ENCODE results near the gene CRIP2.

The CRIP2 gene

GRCh38 chr14:105489542-105490266, 15.1 kb downstream of the CRIP2 start:
- DNase-seq: peak; percentile 84

GRCh38 chr14:105490267-105490571, 15.6 kb downstream of the CRIP2 start:
- DNase-seq: no peak

DNA sequence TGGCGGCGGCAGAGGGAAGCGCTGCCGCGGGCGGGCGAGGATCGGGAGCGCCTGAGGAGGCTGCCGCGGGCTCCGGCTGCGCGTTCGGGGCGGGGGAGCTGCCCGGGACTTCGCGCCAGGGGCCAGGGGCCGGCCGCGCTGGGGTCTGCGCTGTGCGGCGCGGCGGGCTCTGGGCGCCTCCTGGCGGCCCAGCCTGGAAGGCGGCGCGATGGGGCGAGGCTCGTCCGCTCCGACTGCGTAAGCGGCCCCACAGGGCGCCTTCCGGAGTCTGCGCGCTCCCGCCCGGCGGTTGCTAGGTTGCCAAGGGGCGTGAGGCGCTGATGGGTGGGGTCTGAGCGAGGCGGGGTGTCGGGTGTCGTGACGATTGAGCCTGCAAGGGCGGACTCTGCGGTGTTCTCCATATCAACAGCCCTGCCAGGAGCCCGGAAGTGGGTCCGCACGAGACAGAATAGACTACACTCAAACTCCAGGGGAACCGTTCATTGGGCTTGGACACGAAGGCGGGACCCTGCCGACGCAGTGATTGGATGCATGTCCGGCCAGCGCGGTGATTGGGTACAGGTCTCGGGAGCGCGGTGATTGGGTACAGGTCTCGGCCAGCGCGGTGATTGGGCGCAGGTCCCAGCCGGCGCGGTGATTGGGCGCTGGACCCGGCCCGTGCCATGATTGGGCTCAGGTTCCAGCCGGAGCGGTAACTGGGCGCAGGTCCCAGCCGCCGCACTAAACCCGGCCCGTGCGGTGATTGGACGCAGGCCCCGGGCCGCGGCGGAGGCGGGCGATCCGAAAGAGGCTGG, 16.1 kb downstream of the CRIP2 start, which contains the start of gene TEDC1:
TEDC1 (plus strand) TSS at position 675 of the 794 bp plus-strand sequence. CDS start 130 bp downstream, outside the sequence.
- DNase-seq: peak; percentile 97

- DNase-seq: peak; percentile 79
Measured at GRCh38 chr14:105491366-105491973, 16.8 kb downstream of the CRIP2 start.

GRCh38 chr14:105492031-105492970, 17.7 kb downstream of the CRIP2 start:
- peak; percentile 27 for DNase-seq

- DNase-seq: peak; percentile 16
Measured at GRCh38 chr14:105492971-105493871, 18.6 kb downstream of the CRIP2 start.

GRCh38 chr14:105493921-105494605, 19.4 kb downstream of the CRIP2 start:
- DNase-seq: peak; percentile 14

GRCh38 chr14:105494606-105494929, 19.9 kb downstream of the CRIP2 start:
- no peak for DNase-seq

DNA sequence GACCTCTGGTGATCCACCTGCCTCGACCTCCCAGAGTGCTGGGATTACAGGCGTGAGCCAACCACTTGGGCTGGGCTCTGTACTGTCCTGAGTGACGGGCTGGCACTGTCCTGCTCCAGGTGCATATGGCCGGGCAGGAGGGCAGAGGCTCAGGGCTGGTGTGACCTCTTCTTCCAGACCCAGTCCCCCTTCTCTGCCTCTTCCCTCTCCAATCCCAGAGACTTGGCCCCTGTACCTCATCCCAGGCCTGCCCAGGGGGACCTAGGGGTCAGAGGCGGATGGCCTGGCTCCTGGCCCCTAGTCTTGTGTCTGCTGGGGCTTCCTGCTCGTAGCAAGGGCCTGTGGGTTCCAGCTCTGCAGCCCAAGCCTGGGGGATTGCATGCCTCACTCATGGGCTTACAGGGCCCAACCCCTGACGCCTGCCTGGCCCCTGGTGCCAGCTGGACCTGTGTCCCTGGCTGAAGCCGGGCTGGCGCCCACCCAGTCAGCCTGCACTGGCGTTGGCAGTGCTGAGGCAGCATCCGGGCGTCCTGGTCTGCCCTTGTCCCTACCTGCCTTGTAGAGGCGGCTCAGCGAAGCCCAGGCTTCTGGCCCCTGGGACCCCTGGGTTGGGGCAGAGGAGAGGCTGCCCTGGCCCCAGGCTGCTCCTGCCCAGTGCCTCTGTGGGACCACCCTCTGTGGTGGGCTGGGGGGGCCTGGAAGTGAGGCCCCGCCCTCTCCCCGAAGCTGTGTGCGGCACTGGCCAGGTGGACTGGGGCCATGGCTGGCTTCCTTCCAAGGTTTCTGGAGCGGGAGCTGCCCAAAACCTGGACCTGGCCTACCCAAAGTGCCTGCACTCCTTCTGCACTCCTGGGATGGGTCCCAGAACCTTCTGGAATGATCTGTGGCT, 20.7 kb downstream of the CRIP2 start:
- no peak for DNase-seq

DNA sequence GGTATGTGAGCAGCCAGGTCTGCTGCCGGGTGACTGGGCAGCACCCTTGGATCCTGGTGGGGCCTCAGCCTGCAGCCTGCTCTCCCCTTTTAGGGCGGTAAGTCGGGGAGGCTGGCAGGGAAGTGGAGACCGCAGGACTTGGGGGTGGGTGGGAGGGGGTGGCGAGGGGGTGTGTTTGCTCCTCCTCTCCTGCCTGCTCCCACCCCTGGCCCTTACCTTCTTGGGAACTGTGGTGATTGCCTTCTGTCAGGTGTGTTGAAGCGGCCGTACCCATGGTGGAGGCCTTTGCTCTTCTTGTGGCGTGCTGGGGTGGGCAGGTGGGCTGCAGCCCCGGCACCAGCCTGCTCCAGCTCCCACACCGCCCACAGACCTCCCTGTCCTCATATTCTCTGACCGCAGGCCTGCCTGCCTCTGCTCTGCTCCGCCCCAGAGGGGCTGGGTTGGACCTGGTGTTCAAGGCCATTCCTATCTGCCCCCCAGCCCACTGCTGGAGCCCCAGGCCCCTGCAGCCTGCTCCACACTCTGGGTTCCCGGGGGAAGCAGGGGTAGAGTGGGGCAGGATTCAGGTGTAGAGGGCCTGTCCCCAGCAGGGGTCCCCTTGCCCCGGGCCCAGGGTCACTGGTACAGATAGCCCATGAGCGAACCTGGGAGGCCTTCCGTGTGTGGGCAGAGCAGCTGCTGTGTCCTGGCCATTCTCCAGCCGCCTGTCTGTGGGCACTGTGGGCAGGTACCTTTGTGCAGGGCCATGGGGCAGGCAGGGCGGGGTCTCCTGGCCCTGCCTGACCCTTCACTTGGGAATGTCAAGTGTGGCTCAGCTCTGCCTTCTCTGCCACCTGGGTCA, 21.6 kb downstream of the CRIP2 start:
- peak; percentile 15 for DNase-seq

- no peak for DNase-seq
Measured at GRCh38 chr14:105496831-105497591, 22.4 kb downstream of the CRIP2 start.

DNA sequence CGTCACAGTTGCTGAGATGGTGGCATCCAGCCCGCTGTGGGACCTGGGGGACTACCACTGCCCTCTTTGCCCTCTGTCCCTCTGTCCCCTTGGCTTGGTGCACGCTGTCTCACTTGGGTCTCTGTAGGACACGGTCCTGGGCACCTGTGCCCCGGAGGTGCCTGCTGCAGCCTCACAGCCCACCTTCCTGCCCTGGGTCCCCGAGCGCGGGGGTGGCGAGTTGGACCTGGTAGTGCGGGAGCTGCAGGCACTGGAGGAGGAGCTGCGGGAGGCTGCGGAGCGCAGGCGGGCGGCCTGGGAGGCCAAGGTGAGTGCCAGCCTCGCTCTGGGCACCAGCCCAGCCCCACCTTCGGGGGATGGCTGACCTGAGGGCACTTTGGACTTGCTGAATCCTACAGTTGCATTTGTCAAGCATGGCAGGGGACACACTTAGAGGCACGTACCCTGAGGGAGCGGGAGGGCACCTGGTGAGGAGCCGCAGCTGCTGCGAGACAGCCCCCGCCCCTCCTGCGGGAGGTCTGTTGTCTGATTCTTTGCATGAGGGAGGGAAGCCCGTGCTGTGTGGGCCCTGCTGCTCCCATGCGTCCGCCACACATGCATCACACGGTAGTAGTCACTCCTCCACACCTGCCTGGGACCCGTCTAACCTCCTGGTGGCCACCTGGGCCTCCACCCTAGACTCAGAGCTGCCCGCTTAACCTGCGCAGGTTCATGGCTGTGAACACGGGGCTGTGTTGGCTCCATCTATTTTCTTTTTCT, 23.2 kb downstream of the CRIP2 start:
- DNase-seq: no peak

DNA sequence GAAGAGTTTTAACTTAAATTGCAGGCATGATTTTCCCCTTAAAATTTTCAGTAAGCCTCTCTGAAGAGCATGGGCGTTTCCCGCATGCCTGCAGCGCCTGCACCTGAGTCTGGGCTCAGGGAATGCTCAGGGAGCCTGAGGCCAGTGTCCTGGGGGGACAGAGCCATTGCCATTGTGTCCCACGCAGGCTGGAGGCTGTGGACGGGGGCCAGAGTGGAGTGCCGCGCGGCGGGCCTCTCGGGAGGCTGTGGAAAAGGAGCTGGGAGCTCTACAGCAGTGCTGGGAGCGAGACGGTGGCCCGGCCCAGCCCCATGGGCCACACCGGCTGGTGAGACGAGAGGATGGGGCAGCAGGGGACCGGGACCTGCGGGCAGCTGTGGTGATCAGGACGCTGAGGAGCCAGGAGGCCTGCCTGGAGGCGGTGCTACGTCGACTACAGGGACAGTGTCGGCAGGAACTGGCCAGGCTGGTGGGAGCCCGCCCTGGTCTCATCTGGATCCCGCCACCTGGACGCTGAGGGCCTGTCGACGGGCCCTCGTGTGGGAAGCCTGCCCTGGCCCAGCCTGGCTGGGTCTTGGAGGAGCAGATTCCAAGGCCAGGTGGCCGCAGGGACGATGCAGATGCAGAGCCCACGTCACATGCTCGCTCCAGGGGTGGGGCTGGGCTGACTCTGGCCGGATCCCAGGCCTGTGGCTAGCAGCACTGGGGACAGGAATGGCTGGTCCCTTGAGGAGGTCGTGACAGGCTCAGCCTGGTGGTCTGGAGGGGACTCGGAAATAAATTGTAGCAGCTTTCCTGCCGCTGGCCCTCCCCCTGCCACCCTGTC, 24.0 kb downstream of the CRIP2 start:
- no peak for DNase-seq

- DNase-seq: no peak
Measured at GRCh38 chr14:105499256-105500035, 24.8 kb downstream of the CRIP2 start.

GRCh38 chr14:105500036-105500725, 25.6 kb downstream of the CRIP2 start:
- no peak for DNase-seq

Data from activated CD8-positive, alpha-beta memory T cell treated with anti-CD3 and anti-CD28 coated beads, Interleukin-2, amount 50 U/mL, for 4 hours (primary cell).